ENCODE data around the gene EEF2K. TPM values are rescaled to one million over a fixed set of nuclear protein-coding genes. Genes with fewer than 3 reads are reported as not detected.

EEF2K gene
- polyA plus RNA-seq, 1 experiment, result 9.6 TPM

DNA sequence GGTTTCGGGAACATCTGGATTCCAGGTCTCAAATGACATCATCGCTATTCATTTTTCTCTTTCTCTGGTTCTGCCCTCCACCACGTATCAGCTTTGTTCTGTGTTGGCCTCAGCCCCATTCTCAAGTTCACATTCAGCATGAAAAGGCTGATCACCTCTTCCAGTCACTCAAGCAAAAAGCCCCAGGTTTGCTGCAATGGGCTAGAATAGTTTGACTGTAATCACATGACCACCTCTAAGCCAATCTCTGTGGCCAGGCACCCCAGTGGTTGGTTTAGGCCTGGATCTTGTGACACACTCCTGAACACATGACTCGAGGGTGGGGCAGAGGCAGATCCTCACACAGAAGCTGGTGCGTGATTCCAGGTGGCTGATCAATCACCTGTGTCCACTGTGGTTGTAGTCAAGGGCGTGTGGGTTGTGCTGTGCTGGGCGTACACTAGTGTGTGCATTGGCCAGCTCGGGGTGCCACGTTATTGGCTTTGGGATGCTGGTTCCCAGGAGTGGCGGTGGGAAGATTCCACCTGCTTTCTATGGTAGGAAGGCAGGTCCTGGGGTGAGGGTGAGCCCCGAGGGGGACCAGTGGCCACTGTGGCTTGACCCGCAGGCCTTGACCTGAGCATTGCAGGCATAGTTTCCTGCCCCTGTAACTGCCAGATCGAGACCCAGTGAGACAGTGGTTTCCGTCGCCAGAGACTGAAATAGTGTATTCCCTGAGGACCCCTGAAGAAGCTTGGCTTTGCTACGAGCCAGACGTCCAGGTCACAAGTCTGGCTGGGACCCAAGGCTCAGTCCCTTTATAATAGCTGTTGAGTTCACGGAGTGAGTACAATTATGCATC lies 12.0 kb downstream of the EEF2K start:
- Histone ChIP-seq H3K27ac (ENCODE audit: low read depth, low read length) (peak overlapping the region; percentile 11), H3K27me3 (ENCODE audit: control insufficient read depth, insufficient read depth, low read length) (no peaks in the 10 kb centered on the region), H3K4me3 (ENCODE audit: low read depth, low read length) (no peak overlapping the region), H3K9me3 (ENCODE audit: control insufficient read depth, insufficient read depth, low read length) (no peaks in the 10 kb centered on the region; the same call in 1 of the 2 replicates)
- ChIA-PET CTCF (no interaction called here), POLR2A (no interaction called here)
- no peak for TF ChIP-seq CTCF (IDR thresholded peaks at IDR 0.05; ENCODE audit: low read depth, low read length)
- no peak for DNase-seq (ENCODE audit: low read depth, low spot score)

GRCh38 chr16:22219389-22220068 lies 13.5 kb downstream of the EEF2K start:
- H3K9me3 ChIP-seq (ENCODE audit: control insufficient read depth, insufficient read depth, low read length), result no peaks in the 10 kb centered on the region; the same call in 1 of the 2 replicates
- no peak for DNase-seq (ENCODE audit: low read depth, low spot score)
- no peak for TF ChIP-seq CTCF (IDR thresholded peaks at IDR 0.05; ENCODE audit: low read depth, low read length)
- CTCF ChIA-PET, result interaction anchor here (0.9 to 1.4 kb wide), 2 partner anchors 13 to 31 kb away, joined by 4 read pairs; no protein-coding TSS in a partner anchor
- no peaks in the 10 kb centered on the region for H3K27me3 ChIP-seq (ENCODE audit: control insufficient read depth, insufficient read depth, low read length)
- H3K27ac ChIP-seq (ENCODE audit: low read depth, low read length), result no peak overlapping the region
- no peak overlapping the region for H3K4me3 ChIP-seq (ENCODE audit: low read depth, low read length)
- POLR2A ChIA-PET, result interaction anchor here (0.7 kb wide), 1 partner anchor 54 kb away, joined by 3 read pairs; no protein-coding TSS in a partner anchor

GRCh38 chr16:22220069-22220440 lies 14.0 kb downstream of the EEF2K start:
- ChIA-PET CTCF (interaction anchor here (0.9 to 1.4 kb wide), 2 partner anchors 13 to 31 kb away, joined by 4 read pairs; no protein-coding TSS in a partner anchor), POLR2A (interaction anchor here (0.7 kb wide), 1 partner anchor 53 kb away, joined by 3 read pairs; no protein-coding TSS in a partner anchor)
- H3K4me3 ChIP-seq (ENCODE audit: low read depth, low read length), result no peak overlapping the region

GRCh38 chr16:22220714-22221113 lies 14.6 kb downstream of the EEF2K start:
- Histone ChIP-seq H3K9me3 (ENCODE audit: control insufficient read depth, insufficient read depth, low read length) (no peaks in the 10 kb centered on the region; the same call in 1 of the 2 replicates), H3K4me3 (ENCODE audit: low read depth, low read length) (no peak overlapping the region), H3K27ac (ENCODE audit: low read depth, low read length) (no peak overlapping the region), H3K27me3 (ENCODE audit: control insufficient read depth, insufficient read depth, low read length) (no peaks in the 10 kb centered on the region)
- no peak for DNase-seq (ENCODE audit: low read depth, low spot score)
- TF ChIP-seq CTCF (IDR thresholded peaks at IDR 0.05; ENCODE audit: low read depth, low read length), result no peak
- CTCF ChIA-PET, result interaction anchor here (1.4 kb wide), 1 partner anchor 32 kb away, joined by 4 read pairs; no protein-coding TSS in a partner anchor
- POLR2A ChIA-PET, result no interaction called here

More at GRCh38 chr16:22220069-22220440, 14.0 kb downstream of the EEF2K start:
- Histone ChIP-seq H3K27ac (ENCODE audit: low read depth, low read length) (no peak overlapping the region), H3K9me3 (ENCODE audit: control insufficient read depth, insufficient read depth, low read length) (no peaks in the 10 kb centered on the region; the same call in 1 of the 2 replicates), H3K27me3 (ENCODE audit: control insufficient read depth, insufficient read depth, low read length) (no peaks in the 10 kb centered on the region)
- no peak for DNase-seq (ENCODE audit: low read depth, low spot score)
- TF ChIP-seq CTCF (IDR thresholded peaks at IDR 0.05; ENCODE audit: low read depth, low read length), result no peak
